HG02870 (cell line): ENCODE data around the gene C19orf12.

ENCODE experiments used
- ATAC-seq: cut with Tn5 transposase; IDR thresholded peaks from one replicate; pipeline ENCODE4 v1.9.1; 2021; ENCODE audit warnings: mild to moderate bottlenecking, moderate library complexity; ENCODE audit not compliant: unreplicated experiment

C19orf12 gene

DNA sequence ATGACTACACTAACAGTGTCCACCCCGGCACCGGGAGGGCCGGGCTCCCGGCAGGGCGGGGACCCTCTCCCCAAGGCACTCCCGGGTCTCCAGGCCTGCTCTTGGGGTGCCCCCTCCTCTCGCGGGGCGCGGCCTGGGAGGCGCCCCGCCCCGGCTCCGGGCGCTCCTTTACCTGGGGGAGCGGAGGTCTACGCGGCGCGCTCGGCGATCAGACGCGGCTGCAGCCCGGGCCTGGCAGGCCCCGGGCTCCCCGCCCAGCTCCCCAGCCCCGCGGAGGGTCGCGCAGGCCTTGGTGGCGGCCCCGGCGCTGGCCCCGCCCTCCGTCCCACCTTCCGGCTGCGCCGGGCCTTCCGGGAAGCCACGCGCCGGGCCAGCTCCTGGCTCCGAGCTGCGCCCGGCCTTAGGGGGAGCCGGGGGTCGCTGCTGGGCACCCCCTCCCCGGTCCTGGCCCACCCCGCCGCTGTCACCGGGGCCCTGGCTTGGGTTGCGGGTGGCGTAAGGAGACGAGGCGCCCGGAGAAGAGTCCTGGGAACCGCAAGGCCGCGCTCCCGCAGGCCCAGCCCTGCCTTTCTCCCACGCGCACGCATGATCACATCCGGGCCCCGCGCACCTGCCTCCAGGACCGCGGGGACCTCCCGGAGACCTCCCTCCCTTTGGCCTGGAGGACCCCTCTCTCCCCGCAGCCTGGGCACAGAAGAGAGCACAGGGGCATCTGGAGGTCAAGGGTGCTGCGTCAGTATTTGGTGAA is at the start of gene C19orf12:
Gene C19orf12, minus strand, starts transcription at position 309 of the 748 bp plus-strand sequence. CDS start 6,848 bp downstream, outside the sequence.
- peak; percentile 59 for ATAC-seq

- no peak for ATAC-seq
These were observed 49.3 kb upstream of the C19orf12 start for GRCh38 chr19:29764361-29764760.

DNA sequence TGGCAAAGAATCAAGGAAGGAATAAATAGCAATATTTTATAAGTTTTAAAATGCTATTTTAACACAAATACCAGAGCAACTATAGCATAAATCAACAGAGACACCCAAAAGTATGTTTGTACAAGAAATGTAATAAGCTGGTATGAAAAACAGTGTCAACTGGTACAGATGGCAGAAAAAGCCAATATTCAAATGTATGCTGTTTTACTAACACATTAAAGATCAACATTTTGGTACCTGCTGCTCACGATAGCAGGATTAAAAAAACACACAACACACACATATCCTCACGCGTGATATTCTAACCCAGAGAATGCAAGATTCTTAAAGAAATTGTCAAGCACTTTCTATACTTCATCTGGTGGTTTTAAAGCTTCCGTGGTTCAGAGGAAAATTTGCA is 48.1 kb upstream of the C19orf12 start:
- no peak for ATAC-seq

DNA sequence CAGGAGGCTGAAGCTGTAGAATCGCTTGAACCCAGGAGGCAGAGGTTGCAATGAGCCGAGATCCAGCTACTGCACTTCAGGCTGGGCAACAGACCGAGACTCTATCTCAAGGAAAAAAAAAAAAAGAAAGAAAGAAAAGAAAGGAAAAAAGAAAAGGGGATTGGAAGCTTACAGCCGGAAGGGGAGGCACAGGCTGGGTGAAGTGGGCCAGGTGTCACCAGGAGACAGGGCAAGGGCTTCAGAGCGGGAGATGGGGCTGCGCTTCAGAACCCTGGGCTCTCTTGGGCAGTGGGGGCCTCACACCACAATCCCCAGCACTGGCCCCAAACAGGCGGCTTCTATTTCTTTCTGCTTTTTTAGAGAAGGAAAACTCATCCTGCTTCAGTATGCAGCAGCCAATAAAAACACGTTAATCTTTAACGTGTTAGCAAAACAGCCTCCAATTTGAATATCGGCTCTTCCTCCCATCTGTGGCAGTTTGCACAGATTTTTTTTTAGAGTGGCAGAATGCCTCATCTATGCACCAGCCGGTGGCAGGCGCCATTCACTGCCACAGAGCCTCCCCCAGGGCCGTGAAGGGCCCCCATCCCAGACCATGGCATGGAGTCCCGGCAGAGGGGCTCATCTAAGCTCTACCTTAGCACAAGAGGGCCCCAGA is 46.6 kb upstream of the C19orf12 start:
- no peak for ATAC-seq

- no peak for ATAC-seq
These were observed 45.9 kb upstream of the C19orf12 start for GRCh38 chr19:29760752-29761502.

DNA sequence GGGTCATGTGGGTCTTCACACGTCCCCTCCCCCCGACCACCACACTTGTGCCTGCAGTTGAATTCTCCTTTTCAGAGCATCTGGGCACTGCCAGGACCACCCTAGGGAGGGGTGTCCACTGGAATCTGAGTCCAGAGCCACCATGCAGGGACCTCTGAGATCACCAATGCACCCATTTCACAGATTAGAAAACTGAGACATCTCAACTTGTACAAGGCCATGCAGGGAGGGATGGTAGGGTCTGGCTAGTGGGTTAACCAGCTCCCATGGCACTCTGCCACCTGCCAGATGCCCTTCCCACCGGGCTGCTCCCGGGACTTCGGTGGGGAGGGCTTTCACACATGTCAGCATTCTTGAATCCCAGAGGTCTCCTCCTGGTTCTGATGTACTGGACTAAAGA is 44.3 kb upstream of the C19orf12 start:
- no peak for ATAC-seq

GRCh38 chr19:29758863-29759262 is 43.8 kb upstream of the C19orf12 start:
- ATAC-seq = no peak

DNA sequence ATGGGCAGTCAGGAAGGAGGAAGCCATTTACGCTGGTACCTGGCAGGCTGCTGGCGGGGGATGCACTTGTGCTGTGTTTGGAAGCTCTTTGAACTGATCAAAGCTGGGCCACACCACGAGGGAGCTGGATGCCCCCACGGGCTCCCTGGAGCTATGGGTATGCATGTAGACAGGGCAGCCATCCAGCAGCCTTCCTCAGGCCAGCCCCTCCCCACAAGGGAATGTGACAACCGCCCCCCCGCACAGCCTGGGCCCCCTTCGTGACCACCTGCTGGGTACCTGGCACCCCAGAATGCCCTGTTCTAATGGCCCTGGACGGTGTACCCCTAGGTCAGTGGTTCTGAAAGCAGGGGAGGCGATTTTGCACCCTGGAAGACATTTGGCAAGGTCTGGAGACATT is 42.5 kb upstream of the C19orf12 start:
- no peak for ATAC-seq

GRCh38 chr19:29753934-29754305 is 38.9 kb upstream of the C19orf12 start:
- ATAC-seq = no peak

DNA sequence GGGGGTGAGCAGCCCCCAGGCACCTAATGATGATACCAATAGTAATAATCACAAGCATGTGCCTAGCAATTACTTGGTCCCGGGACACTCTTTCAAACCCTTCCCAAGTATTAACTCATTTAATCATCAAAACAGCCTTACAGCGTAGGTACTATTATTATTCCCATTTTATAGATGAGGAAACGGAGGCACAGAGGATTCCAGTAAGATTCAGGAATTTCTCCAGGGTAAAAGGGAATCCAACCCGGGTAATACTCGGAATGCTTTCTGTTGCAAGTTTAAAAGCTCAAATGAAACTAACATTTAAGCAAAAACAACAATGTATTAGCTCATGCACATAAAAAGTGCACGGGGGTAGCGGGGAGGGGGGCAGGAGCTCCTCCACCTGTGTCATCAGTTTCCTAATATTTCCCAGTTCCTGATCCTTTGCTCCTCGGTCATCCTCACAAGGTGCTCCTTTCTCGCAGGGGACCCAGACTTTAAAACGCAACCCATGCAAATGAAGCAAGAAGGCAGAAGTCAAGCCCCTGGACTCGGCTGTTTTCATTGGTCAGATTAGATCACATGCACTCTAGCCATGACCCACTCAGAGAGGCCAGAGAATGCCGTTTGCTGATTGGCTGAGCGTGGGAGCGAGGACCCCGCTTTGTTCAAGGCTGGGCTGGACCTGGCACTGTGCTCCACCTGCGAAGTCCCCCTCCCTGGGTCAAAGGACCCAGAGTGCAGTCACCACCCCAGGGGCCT is 38.3 kb upstream of the C19orf12 start:
- no peak for ATAC-seq

GRCh38 chr19:29752450-29753025 is 37.5 kb upstream of the C19orf12 start:
- no peak for ATAC-seq

- ATAC-seq = no peak
These were observed 36.9 kb upstream of the C19orf12 start for GRCh38 chr19:29751932-29752331.

DNA sequence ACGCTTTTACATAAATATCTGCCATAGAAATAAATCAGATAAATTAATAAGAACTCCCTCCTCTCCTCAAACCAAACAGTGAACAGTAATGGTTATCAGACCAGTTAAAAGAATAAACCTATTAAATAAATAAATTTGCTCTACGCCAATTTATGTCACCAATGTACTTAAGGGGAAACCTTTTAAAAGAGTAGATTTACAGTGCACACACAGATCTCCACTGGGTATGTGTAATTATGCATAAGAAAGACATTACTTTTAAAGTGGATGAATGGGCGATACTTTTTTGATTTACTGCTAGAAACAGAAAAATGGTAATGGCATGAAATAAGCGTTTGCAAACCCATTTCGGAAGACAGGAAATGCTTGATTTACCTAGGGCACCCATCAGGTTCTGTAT is 34.9 kb upstream of the C19orf12 start:
- ATAC-seq = no peak

GRCh38 chr19:29748996-29749849 is 34.2 kb upstream of the C19orf12 start:
- no peak for ATAC-seq

GRCh38 chr19:29745253-29745652 is 30.2 kb upstream of the C19orf12 start:
- ATAC-seq = no peak

DNA sequence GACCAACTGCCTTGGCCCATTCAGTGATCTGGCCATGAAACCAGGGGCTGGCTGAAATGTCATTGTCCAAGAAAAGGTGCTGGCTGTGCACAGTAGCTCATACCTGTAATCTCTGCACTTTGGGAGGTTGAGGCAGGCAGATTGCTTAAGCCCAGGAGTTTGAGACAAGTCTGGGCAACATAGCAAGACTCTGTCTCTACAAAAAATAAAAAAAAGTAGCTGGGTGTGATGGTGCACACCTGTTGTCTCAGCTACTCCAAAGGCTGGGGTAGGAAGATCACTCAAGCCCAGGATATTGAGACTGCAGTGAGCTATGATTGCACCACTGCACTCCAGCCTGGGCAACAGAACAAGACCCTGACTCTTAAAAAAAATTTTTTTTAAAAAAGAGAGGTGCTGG is 28.6 kb upstream of the C19orf12 start:
- ATAC-seq = no peak

- no peak for ATAC-seq
These were observed 26.7 kb upstream of the C19orf12 start for GRCh38 chr19:29741776-29742175.

DNA sequence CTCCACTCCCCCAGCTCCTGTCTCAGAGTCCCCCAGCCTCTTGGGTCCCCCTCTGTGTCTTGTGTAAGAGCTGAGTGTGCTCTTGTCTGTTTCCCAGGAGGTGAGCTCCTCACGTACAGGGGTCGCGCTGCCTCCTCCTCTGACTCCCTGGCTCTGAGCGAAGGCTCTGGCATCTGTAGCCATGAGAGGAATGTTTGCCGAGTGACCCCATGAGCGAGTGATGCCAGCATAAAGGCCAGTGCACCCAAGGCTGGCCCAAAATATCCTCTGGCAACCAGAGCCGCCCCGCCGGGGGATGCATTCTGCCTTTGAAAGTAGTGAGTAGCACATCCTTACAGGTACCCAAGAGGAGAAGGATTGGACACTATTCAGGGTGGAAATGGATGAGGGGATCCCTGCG is 26.2 kb upstream of the C19orf12 start:
- no peak for ATAC-seq

GRCh38 chr19:29737461-29738000 is 22.5 kb upstream of the C19orf12 start:
- no peak for ATAC-seq

DNA sequence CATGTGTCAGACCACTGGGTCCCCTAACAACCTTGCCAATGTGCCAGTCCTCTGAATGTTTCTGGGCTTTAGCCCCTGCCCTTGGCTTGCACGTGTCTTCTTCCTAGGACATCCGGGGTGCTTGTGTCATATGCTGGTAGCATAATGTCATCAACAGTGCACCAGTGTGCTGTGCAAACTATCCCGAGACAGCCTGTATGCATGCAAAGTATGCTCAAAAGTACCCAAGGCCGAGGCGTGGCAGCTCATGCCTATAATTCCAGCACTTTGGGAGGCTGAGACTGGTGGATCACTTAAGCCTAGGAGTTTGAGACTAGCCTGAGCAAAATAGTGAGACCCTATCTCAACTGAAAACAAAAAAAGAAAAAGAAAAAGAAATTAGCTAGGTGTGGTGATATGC is 20.8 kb upstream of the C19orf12 start:
- ATAC-seq = no peak
